Aorta (tissue), 5 donors: ENCODE results near the gene ESX1. TPM values are rescaled to one million over a fixed set of nuclear protein-coding genes. Genes with fewer than 3 reads are reported as not detected.
A peak's percentile ranks its signal among the peaks of the same experiment; 100 is the strongest.

Source experiments
- ATAC-seq: fragments of 200-7000 bp; cut with Tn5 transposase; one replicate; pipeline ENCODE4 v1.9.1; 2022; ENCODE audit warnings: moderate library complexity; ENCODE audit not compliant: low FRiP score
- DNase-seq, 2 donors: peaks; one replicate each; pipeline ENCODE4 v3.0.0-alpha.2; 2020
- H3K27ac ChIP-seq, 2 donors: one replicate each; pipeline ENCODE4 v1.5.1; 2013; ENCODE audit warnings: low read length in 2 of 2, mild to moderate bottlenecking in 2 of 2, moderate library complexity in 2 of 2, control low read depth in 1 of 2, inconsistent platforms in 1 of 2, low read depth in 1 of 2
- H3K27me3 ChIP-seq, 2 donors: one replicate each; pipeline ENCODE4 v1.6.1; 2013; ENCODE audit warnings: control low read depth in 1 of 2, low read length in 1 of 2, mild to moderate bottlenecking in 1 of 2, moderate library complexity in 1 of 2; ENCODE audit not compliant: insufficient read depth in 2 of 2, control insufficient read depth in 1 of 2
- H3K36me3 ChIP-seq, 2 donors: one replicate each; pipeline ENCODE4 v1.6.1; 2013; ENCODE audit warnings: control low read depth in 1 of 2, low read length in 1 of 2, mild to moderate bottlenecking in 1 of 2; ENCODE audit not compliant: insufficient read depth in 2 of 2, control insufficient read depth in 1 of 2
- H3K4me1 ChIP-seq, 2 donors: one replicate each; pipeline ENCODE4 v1.6.1; 2013; ENCODE audit warnings: low read length in 2 of 2, control low read depth in 1 of 2, mild to moderate bottlenecking in 1 of 2, moderate library complexity in 1 of 2; ENCODE audit not compliant: insufficient read depth in 2 of 2, control insufficient read depth in 1 of 2
- H3K4me3 ChIP-seq, 2 donors: one replicate each; pipeline ENCODE4 v1.5.1; 2013; ENCODE audit warnings: low read length in 2 of 2, control low read depth in 1 of 2, mild to moderate bottlenecking in 1 of 2
- H3K9me3 ChIP-seq: one replicate; pipeline ENCODE4 v1.6.1; 2013; ENCODE audit warnings: mild to moderate bottlenecking, low read length; ENCODE audit not compliant: control insufficient read depth
- WGBS, 2 donors: extraction: QIAGEN DNeasy Blood & Tissue Kit; methylation state at CpG; one replicate each; pipeline ENCODE4 v1.1.7; 2013; 5-methylcytosine and 5-hydroxymethylcytosine counted together
- intact Hi-C, 2 donors: fragments of 100-400 bp; cut with DNase I; formaldehyde crosslinking; loops; one replicate each; pipeline versions ENCODE4 v1.14.2 to v1.15.0; 2022
- long read RNA-seq, 2 donors: library from polyadenylated mRNA; unstranded; transcript quantifications; one replicate each; pipeline ENCODE4 v2.0.0, GENCODE V29; 2020 to 2021
- polyA plus RNA-seq, 2 donors: library from polyadenylated mRNA; stranded (reverse); fragments of 200-250 nt; gene quantifications; one replicate each; pipeline ENCODE4 v1.2.3, GENCODE V29; 2013
- total RNA-seq, 2 donors: library from RNA; stranded (reverse); fragmentation: NEBNext Ultra II Directional; extraction: Animal tissue kit (Norgen Biotek cat#: 25700); gene quantifications; one replicate each; pipeline ENCODE4 v1.2.1, GENCODE V29; 2021
- donor health status: healthy with polysubstance abuse.
- donor health status: Bipolar disorder and iron deficiency.
- donor health status: DM: no; HTN: no; CAD: no.
- donor health status: DM: no; HTN: no; CAD: no.
- donor health status: DM: yes; HTN: yes; CAD: no.

Gene ESX1
- total RNA-seq, result not detected
- not detected for polyA plus RNA-seq
- long read RNA-seq, donor 1, result 0 reads
- long read RNA-seq, donor 2, result 0 reads

- ATAC-seq, result no peak
- Histone ChIP-seq H3K27me3 (no peaks in the 10 kb centered on the region), H3K4me3 (no peak within 1 kb of the TSS), H3K4me1 (no peaks in the 10 kb centered on the region), H3K9me3 (no peaks in the 10 kb centered on the region), H3K36me3 (no peaks in the 10 kb centered on the region), H3K27ac (no peak within 1 kb of the TSS)
- no peak for DNase-seq
- 1 to 28% methylated on average over 54 to 56 of the region's 56 CpGs for WGBS, 2 donors
- intact Hi-C loops, result no loop called here
Measured at GRCh38 chrX:104254442-104255115, at the start of gene ESX1. Gene ESX1, minus strand, starts transcription at chrX:104254933. Its CDS starts 84 bp downstream, at chrX:104254849.

DNA sequence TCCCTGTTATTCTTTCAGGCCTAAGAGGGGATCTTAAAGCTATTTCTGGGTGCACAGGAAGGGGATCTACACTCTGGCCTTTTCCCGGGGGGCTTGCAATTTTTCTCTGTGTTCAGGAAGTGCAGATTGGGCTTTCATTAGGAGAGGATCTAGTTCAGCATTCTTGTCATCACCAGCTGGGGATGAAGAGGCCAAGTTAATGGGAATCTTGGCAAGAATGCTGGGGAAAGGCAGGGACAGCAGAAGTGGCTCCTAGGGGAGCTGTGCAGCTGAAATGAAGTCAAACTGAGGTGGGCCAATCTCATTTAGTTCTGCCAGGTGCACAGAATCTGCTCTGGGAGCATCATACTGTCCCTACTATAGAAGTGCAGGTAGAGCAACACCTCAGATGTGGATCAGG lies 40.9 kb upstream of the ESX1 start:
- DNase-seq (no peak), ATAC-seq (no peak)
- no peaks in the 10 kb centered on the region for H3K36me3 ChIP-seq
- no peaks in the 10 kb centered on the region for H3K9me3 ChIP-seq
- intact Hi-C loops, result no loop called here
- WGBS, 2 donors, result 56 to 63% methylated on average over 1 of the region's 1 CpG
- no peak overlapping the region for H3K27ac ChIP-seq
- no peak overlapping the region for H3K4me3 ChIP-seq
- no peaks in the 10 kb centered on the region for H3K4me1 ChIP-seq
- no peaks in the 10 kb centered on the region for H3K27me3 ChIP-seq

DNA sequence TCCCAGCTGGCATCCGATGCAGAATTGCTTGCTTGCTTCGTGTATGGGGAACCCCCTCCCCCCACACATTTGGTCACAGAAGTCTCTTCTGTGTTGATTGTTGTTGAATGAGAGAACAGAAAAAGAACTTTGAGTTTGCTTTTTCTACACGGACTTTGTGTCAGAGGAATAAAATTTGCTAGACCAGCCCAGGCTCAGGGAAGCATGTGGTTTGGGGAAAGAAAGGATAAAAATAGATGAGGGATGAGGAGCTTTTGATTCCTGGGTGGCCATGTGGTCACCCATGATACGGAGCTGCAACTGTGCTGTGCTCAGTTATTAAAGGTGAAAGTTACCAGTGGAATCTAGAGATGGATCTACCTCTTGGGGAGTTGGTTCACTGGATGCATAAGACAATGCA lies 34.2 kb upstream of the ESX1 start:
- no peak for ATAC-seq
- H3K4me3 ChIP-seq, result no peak overlapping the region
- no peaks in the 10 kb centered on the region for H3K36me3 ChIP-seq
- no peaks in the 10 kb centered on the region for H3K9me3 ChIP-seq
- H3K27me3 ChIP-seq, result no peaks in the 10 kb centered on the region
- DNase-seq, result no peak
- no peak overlapping the region for H3K27ac ChIP-seq
- intact Hi-C loops, result no loop called here
- H3K4me1 ChIP-seq, result no peaks in the 10 kb centered on the region
- WGBS, 2 donors, result 15 to 24% methylated on average over 4 of the region's 4 CpGs

GRCh38 chrX:104288269-104288668 lies 33.5 kb upstream of the ESX1 start:
- Histone ChIP-seq H3K4me3 (no peak overlapping the region), H3K36me3 (no peaks in the 10 kb centered on the region), H3K27ac (no peak overlapping the region), H3K27me3 (no peaks in the 10 kb centered on the region), H3K4me1 (no peaks in the 10 kb centered on the region), H3K9me3 (no peaks in the 10 kb centered on the region)
- DNase-seq (no peak), ATAC-seq (no peak)
- 34 to 39% methylated on average over 5 of the region's 5 CpGs for WGBS, 2 donors
- intact Hi-C loops, result no loop called here

- DNase-seq (no peak), ATAC-seq (no peak)
- Histone ChIP-seq H3K9me3 (no peaks in the 10 kb centered on the region), H3K27me3 (no peaks in the 10 kb centered on the region), H3K4me3 (no peak overlapping the region), H3K36me3 (no peaks in the 10 kb centered on the region), H3K4me1 (no peaks in the 10 kb centered on the region), H3K27ac (no peak overlapping the region)
- intact Hi-C loops, result no loop called here
- 76 to 92% methylated on average over 4 of the region's 4 CpGs for WGBS, 2 donors
Measured at GRCh38 chrX:104285201-104285600, 30.5 kb upstream of the ESX1 start.

- no peak for DNase-seq
- Histone ChIP-seq H3K4me1 (no peaks in the 10 kb centered on the region), H3K36me3 (no peaks in the 10 kb centered on the region), H3K27ac (no peak overlapping the region), H3K9me3 (no peaks in the 10 kb centered on the region), H3K4me3 (no peak overlapping the region), H3K27me3 (no peaks in the 10 kb centered on the region)
- intact Hi-C loops, result no loop called here
- WGBS, 2 donors, result 30 to 44% methylated on average over 2 of the region's 2 CpGs
- ATAC-seq, result no peak
Measured at GRCh38 chrX:104284507-104284906, 29.8 kb upstream of the ESX1 start.

- no peaks in the 10 kb centered on the region for H3K27me3 ChIP-seq
- H3K4me3 ChIP-seq, result no peak overlapping the region
- H3K9me3 ChIP-seq, result no peaks in the 10 kb centered on the region
- no peaks in the 10 kb centered on the region for H3K36me3 ChIP-seq
- H3K27ac ChIP-seq, result peak overlapping the region in 1 of 2 donors; percentile 82
- ATAC-seq, result no peak
- intact Hi-C loops, result no loop called here
- DNase-seq, result no peak
- 3 to 31% methylated on average over 9 of the region's 9 CpGs for WGBS, 2 donors
- H3K4me1 ChIP-seq, result no peaks in the 10 kb centered on the region
Measured at GRCh38 chrX:104282166-104282725, 27.5 kb upstream of the ESX1 start.

DNA sequence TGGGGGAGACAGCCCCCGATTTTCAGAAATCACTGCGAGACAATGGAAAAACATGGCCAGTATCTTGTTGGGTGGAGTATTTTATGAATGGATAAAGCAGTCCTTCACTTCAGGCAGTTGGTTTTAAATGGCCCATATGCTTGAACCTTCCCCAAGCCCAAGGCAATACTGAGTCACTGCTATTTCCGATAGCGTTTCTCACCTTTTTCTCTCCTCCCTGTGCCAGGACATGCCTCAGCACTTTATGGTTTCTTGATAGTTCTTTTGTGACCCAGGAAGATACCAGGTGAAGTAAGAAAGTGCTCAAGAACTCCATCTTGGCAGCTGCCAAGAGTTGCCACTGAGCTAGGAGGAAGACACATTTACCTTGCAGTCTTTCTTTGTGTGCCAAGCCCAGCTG lies 26.8 kb upstream of the ESX1 start:
- ATAC-seq (no peak), DNase-seq (no peak)
- intact Hi-C loops, result no loop called here
- peak overlapping the region; percentile 44 to 82 for H3K27ac ChIP-seq
- no peaks in the 10 kb centered on the region for H3K36me3 ChIP-seq
- H3K4me3 ChIP-seq, result no peak overlapping the region
- H3K27me3 ChIP-seq, result no peaks in the 10 kb centered on the region
- no peaks in the 10 kb centered on the region for H3K9me3 ChIP-seq
- WGBS, 2 donors, result 84 to 89% methylated on average over 4 of the region's 4 CpGs
- H3K4me1 ChIP-seq, result no peaks in the 10 kb centered on the region

GRCh38 chrX:104280609-104281008 lies 25.9 kb upstream of the ESX1 start:
- Histone ChIP-seq H3K36me3 (no peaks in the 10 kb centered on the region), H3K27me3 (no peaks in the 10 kb centered on the region), H3K27ac (no peak overlapping the region), H3K9me3 (no peaks in the 10 kb centered on the region), H3K4me3 (no peak overlapping the region), H3K4me1 (no peaks in the 10 kb centered on the region)
- ATAC-seq, result no peak
- no peak for DNase-seq
- 80 to 92% methylated on average over 5 of the region's 5 CpGs for WGBS, 2 donors
- intact Hi-C loops, result no loop called here
